GM10266 (cell line): ENCODE results near the gene ING4.

Experiments
- DNase-seq: peaks from one replicate; pipeline ENCODE4 v3.0.0; 2012; ENCODE audit errors: extremely low spot score
- TF ChIP-seq, protein P1 (sequence below): IDR thresholded peaks from 2 replicates; pipeline ENCODE4 v1.5.1; 2012; ENCODE audit warnings: mild to moderate bottlenecking, low read depth; ENCODE audit not compliant: control insufficient read depth, insufficient read depth; ENCODE audit errors: missing control alignments

Gene ING4

DNA sequence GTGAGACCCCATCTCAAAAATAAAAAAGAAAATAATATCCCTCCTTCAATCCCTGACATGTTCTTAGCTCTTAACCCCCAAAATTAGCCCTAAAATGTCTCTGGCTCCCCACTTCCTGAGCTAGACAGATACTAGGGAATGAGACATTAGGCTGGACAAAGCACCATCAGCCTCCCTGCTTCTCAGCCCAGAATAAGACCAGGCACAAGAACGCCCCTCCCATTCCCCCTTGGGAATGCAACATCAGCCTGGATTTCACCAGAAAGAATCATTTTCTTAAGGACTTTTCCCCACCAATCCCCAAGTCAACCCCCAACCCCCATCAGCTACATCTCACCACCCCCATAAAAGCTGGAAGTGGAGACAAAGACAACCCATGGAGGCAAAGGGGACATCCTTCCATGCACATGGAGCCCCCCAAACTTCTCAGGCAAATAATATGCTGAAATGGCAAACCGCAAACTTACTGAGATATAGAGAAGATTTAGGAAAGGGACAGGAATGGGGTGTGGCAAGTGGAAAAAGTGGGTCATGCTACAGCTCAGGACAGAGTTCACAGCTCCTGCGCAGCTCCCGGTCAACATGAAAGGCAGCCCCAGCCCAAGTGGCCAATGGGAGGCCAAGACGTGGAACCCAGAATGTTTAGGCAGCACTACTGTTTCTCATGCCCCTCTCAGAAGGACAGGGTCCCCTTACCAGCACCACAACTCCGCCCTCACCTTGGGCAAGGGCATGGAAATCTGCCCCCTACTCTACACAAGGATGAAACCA lies 58.5 kb downstream of the ING4 start:
- TF ChIP-seq, protein P1, sequence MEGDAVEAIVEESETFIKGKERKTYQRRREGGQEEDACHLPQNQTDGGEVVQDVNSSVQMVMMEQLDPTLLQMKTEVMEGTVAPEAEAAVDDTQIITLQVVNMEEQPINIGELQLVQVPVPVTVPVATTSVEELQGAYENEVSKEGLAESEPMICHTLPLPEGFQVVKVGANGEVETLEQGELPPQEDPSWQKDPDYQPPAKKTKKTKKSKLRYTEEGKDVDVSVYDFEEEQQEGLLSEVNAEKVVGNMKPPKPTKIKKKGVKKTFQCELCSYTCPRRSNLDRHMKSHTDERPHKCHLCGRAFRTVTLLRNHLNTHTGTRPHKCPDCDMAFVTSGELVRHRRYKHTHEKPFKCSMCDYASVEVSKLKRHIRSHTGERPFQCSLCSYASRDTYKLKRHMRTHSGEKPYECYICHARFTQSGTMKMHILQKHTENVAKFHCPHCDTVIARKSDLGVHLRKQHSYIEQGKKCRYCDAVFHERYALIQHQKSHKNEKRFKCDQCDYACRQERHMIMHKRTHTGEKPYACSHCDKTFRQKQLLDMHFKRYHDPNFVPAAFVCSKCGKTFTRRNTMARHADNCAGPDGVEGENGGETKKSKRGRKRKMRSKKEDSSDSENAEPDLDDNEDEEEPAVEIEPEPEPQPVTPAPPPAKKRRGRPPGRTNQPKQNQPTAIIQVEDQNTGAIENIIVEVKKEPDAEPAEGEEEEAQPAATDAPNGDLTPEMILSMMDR, result no peak
- DNase-seq, result no peak

- DNase-seq, result no peak
- TF ChIP-seq, protein P1, result no peak
Observed at GRCh38 chr12:6603095-6603567, 59.8 kb downstream of the ING4 start.

- no peak for DNase-seq
- TF ChIP-seq, protein P1, result no peak
Observed at GRCh38 chr12:6602526-6602925, 60.4 kb downstream of the ING4 start.
